UCSD-AML1 (cell line): ENCODE data around the gene TMEM185B.
A peak's percentile ranks its signal among the peaks of the same experiment; 100 is the strongest.
"Not testable (repeated sequence)": the region's sequence is repeated elsewhere in the genome, so short reads cannot be mapped to it uniquely, and the experiment has no call there.

Source experiments
- DNase-seq: peaks from one replicate; lab custom pipeline; 2025; ENCODE audit not compliant: unreplicated experiment; lab: John Stamatoyannopoulos, UW

TMEM185B gene

DNA sequence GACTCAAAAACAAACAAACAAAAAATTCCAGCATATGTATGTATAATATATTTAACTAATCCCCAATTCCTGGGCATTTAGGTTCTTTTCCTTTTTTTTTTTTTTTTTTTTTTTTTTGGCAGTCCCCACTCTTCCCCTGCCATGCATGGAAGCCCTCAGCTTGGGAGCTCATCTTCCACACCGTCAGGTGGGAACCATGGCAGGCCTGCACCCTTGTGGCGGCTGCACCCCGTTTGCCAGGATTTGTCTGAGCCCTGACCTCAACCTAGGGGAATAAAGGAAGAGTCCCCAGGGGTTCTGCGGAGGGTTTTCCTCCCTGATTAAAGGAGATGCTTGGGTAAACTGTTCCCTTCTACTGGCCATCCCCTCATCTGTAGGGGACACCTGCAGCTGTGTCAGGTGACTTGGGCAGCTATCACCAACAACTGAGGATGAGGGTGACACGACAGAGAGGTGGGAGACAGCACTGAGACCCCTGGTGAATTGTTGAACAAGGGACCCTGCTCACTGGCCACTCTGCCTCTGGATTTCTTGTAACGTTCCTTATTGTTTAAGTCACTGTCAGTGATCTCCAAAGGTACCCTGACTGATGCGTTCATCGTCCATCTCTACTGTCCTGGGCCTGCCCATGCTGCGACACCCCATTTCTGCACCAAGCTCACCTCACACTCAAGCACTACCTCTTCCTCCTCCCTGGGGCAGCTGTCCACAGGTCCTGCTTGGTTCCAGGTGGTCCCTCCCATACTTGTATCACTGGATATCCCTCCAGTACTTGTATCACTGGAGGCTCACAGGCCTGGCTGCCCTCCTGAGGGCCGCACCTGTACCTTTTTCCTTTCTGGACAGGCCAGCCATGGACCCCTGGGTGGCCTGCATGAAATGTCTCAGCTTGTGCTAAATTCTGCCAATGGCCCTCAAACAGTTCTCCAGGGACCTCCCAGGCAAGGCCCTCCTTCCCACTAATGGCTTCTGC is 14.5 kb downstream of the TMEM185B start:
- no peak for DNase-seq

DNA sequence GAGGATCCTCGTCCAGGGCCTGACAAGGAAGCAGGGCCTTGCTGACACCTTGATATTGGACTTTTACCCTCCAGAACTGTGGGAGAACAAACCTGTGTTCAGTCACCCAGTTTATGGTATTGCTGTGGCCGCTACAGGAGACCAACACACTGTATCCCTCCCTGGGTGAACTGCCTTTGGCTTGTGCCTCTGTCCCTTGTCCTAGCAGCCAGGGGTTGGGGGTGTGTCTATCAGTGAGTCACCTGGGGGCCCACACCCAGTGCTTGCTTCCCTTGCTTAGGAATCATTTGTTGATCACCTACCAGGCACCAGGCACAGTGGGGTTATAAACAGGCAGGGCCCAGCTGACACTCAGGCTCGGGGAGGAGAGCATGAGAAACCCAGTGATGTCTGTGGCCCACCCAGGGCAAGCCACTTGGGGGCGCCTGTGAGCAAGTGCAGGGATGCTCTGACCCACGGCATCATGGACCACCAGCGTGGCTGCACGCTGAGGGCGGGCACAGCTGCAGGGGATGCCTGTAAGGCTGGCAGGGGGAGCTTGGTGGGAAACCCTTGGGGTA is 17.1 kb downstream of the TMEM185B start:
- DNase-seq = no peak

DNA sequence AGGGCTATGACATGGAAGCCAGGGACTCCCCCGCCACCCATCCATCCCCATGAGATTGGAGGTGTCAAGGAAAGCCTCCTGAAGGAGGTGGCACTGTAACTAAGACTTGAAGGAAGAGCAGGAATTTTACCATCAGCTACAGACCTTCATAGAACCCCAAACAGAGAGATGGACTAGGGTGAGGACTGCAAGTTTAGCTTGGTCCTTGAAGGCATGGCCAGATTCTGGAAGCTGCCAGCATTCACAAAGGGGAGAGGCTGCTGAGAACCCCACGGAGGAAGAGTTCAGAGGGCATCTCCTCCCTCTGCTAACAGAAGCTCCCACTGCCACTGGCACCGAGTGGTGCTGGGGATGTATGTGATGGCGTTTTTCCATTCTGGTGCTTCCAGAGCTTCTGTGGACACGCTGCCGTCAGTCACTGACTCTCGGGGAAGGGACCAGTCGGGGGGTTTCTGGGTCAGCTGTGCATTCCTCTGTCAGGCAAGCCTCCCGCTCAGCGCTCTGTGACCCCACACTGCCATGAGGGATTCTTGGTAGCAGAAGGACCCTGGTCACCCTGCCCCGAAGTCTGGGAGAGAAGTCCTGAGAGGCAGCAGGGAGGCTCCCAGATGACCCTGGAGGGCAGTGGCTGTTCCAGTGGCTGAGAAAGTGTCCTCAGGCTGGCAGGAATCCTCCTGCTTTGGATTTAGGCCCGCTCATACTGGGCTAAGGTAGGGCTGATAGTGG is 18.1 kb downstream of the TMEM185B start:
- DNase-seq = no peak

DNA sequence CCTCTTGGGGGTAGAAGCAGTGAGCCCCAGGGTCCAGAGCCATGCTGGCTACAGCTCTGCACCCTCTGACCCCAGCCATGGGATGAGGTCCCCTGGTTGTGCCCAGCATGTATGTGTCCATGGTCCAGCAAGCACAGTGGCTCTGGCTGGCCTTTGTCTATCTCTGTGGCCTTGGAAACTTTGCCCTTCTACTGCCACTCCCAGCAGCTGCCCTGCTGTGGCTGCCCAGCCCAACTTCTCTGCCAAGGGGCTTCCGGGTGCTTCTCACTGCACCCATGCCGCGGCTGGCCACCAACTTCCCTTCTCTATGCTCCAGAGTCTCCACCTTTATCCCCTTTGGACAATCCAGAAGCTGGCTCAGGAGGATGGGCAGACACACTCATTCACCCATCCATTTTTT is 18.8 kb downstream of the TMEM185B start:
- DNase-seq = no peak

DNA sequence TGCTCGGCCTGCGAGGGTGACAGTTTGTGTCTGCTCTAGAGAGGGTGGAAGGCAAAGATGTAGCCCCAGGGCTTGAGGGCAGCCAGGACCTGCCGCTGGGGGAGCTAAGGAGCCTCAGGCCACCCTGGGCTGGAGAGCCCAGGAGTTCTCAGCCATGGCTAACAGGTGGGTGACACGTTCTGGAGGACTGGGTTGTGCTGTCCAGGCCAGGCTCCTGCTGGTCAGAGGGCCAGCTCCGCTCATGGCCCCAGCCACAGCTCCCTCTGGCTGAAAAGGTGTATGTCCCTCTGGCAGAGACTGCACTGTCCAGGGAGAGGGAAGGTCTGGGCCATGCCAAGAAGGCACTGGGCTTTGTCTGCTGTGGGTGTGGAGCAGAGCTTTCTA is 19.2 kb downstream of the TMEM185B start:
- no peak for DNase-seq

DNA sequence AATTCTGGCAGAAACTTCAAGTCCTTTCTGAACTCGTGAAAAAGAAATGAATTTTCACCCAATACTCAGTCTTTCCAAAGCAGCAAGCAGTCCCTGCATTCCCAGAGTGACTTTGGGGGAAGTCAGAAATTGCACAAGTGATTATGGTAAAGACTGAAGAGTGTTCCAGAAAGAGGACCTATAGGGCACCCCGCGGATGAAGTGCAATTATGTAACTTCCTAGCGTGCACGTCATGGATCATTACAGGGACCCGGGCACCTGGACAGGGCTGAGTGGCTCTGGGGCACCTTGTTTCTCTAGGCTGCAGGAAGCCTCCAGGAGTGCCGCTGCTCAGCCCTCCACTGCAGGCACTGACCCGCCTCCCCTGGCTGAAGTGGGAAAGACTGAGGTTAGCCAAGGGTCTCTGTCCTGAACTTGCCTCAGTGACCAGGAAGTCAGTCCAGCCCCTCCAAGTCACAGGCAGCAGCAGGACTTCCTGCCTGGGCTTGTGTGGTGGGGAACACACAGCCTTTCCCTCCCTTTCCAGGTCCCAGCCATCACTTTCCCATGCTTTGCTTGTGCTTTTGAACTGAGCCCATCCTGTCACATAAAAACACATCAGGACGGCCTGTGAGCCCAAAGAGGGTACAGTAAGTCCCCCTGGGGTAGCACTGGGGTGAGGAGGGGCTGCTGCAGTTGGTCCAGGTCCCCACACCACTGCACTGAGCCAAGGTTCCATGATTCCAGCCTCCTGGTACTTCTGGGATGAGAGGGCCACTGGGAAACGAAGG is 19.8 kb downstream of the TMEM185B start:
- DNase-seq = no peak

DNA sequence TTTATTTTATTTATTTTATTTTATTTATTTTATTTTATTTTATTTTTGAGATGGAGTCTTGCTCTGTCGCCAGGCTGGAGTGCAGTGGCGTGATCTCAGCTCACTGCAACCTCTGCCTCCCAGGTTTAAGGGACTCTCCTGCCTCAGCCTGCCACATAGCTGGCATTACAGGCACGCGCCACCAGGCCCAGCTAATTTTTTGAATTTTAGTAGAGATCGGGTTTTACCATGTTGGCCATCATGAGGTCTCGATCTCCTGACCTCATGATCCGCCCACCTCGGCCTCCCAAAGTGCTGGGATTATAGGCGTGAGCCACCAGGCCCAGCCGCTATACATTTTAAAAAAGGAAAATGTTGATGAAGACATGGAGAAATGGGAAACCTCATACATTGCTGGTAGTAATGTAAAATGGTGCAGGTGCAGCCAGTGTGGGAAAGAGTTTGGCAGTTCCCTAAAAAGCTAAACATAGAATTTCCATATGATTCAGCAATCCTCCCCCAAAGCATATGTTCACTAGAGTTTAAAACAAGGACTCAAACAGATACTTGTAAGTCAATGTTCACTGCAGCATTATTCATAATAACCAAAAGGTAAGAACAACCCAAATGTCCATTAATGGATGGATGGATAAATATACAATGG is 23.3 kb downstream of the TMEM185B start:
- not testable (repeated sequence) for DNase-seq

DNA sequence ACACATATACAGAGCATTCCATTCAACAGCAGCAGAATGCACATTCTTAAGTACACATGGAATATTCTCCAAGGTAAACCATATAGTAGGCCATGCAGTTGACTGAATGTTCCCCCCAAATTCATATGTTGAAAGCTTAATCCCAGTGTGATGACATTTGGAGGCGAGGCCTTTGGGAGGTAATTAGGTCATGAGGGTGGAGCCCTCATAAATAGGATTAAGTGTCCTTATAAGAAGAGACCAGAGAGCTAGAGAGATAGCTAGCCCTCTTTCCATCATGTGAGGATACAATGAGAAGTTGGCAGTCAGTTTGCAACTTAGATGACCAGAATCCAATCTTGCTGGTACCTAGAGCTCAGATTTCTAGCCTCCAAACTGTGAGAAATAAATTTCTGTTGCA is 27.6 kb downstream of the TMEM185B start:
- no peak for DNase-seq

DNA sequence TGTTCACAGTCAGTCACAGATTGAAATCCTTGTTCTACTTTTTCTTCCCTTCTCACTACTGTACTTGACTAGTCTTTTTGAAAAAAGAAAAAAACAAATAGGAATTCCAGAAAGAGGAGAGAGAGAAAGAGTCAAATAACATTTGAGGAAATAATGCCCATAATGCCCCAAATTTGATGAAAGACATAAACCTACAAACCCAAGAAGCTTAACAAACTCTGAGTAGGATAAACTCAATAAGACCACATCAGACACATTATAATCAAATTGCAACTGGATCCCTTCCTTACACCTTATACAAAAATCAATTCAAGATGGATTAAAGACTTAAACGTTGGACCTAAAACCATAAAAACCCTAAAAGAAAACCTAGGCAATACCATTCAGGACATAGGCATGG is 30.9 kb downstream of the TMEM185B start:
- DNase-seq = no peak

DNA sequence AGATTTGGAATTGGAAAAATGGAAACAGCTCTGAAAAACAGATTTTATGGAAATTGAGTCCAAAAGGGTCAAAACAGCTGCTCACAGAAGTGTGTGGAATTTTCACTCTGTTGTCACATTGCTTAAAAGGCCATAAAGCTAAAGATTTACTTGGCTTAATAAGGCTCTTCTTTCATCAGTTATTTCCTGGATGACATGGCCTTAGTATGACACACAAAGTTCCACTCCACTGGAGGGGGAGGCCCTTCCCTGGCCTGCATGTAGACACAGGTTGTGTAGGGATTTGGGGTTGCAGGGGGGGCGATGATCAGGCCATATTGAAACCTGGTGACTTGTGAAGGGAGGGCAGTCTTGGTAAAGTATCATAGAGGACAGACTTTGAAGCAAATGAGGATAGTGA is 34.0 kb downstream of the TMEM185B start:
- no peak for DNase-seq

DNA sequence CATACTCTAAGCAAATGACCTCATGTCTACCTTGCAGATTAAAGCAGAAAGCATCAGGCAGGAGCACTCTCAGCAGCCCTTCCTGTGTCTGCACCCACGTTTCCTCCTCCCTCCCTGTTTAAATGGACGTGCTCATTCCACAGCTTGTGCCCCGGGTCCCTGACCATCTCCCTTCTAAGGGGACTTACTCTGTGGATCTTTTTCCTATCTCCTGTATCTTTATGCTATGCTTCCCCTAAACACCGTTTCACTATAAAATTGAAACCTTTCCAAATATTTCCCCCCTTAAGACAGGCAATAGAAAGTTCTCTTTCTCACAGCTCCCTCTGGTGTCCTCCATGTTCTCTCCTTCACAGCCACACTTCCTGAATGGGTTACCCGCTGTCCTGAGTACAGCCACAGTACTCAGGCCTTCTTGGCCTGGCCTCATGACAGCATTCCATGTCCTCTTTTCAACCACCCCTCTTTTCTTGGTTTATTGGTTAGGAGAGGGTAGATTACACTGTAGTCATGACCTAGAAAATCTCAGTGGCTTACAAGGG is 41.1 kb downstream of the TMEM185B start:
- peak; percentile 23 for DNase-seq

DNA sequence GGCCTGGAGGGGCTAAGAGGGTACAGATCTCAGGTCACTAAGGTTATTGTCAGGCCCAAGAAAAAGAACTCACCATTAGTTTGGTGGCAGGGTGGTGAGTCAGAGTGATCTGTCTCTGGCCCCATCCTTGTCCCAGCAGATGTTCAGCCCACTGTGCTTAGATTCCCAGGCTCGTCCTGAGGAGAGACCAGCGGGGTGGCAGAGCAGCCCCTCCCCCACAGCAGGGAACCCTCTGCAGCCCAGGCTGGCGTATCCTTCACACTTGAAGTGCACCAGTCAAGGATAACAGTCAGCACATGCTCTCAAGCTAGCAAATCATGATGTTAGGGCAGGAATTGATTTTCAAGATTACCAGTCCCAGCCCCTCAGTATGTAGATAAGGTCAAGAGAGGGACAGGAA is 43.1 kb downstream of the TMEM185B start:
- DNase-seq = no peak

DNA sequence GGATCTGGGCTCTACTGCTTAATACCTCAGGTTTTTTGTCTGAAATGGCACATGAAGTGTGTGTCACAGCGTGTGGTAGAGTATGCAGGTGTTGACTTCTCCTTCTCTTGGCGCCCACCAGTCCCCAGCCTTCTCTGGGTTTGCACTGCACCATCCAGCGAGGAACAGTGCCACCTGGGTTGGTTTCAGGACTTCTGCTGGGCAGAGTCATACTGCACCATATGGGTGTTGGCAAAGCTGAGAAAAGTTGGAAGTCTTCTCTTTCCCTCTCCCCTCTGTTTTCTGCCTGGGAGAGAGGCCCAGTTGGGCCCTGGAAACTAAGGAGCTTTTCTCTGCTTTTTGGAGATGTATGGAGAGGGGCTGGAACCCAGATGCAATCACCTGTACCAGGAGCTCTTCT is 43.8 kb downstream of the TMEM185B start:
- no peak for DNase-seq

DNA sequence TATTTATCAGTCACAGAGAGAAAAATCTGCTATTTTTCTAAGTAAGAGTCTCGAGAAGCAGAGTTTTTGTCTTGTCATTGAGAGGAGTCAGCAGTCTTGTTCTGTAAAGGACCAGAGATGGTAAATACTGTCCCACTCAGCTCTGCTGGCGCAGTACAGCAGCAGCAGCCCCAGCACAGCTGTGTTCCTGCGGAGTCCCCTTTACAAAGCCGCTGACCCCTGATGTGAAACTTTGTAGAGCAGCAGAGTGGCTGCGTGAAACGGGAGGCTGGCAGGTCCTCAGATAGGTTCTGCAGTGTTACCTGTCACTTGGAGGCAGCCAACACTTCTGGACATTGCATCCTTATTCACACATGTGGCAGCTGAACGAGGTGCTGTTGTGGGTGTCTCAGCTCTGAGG is 45.2 kb downstream of the TMEM185B start:
- no peak for DNase-seq

DNA sequence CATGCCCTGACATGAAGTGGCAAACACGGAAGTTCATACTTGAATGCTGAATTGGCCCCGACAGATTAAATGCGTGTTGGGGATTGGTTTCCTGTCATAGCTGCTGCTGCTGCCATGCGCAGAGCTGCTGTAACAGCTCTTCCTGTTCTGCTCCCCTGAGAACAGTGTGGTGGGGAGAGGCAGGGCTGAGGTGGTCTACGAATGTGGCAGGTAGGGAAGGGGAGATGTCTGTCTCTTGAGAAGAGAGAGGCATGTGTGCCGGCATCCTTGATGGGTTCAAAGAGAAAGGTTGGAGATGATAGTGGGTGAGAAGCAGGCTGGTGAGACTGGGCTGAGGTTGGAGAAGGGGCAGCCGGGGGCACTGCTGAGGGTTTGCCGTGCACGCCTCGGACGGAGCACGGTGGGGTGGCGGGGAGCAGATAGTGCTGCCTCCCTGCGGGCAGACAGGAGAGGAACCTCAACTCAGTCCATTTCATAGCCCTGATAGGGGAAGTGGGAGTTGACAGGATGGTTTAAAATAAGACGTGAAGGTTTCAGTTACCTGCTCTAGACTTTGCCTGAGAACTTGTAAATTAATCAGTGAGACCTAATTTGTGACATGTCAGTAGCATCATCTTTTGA is 46.1 kb downstream of the TMEM185B start:
- DNase-seq = peak; percentile 88

DNA sequence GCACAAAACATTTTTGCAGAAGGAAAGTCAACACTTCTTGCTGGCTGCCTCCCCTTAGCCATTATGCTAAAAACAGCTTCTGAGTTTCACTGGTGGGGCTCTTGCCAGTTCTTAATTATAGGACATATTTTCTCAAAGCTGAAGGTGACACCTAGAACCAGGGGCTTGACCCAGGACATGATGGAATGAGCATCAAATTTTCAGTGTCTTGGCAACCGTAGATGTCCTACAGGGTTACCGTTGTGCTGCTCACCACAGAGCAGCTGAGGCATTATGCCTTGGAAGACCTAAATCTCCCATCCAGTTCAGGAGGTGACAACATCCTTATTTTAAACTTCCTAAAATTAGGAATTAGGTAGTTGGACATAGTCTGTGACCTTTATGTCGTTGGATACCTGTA is 46.7 kb downstream of the TMEM185B start:
- DNase-seq = no peak

DNA sequence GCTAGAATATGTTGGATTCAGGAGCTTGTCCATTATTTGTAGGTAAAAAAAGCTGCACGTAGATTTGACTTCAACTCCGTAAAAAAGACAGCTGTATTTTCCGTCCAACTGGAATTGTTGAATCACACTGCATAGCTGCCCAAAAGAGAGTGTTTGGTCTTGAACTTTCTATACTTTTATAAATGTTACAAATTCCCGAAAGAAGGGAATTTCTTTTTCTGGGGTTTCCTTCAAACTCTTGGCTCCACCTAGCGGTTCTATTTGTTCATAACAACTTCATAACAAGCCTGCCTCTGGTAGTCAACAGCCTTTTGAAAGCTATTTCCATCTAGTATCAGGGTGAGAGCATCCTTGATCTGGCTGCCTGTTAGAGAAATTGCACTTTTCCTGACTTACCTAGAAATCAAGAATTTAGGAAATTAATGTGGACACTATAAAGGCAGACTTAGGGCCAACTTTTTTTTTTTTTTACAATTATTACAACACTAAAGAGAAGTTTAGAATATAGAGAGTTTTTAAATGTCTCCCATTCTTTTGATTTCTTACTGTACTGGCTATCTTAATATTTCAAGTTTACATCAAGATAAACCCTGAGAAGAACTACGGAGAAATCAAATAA is 48.1 kb downstream of the TMEM185B start:
- DNase-seq = no peak
